ENCODE data around the gene TSPAN1. TPM values are rescaled to one million over a fixed set of nuclear protein-coding genes. Genes with fewer than 3 reads are reported as not detected.
A peak's percentile ranks its signal among the peaks of the same experiment; 100 is the strongest.

TSPAN1 gene
- total RNA-seq, 2 donors from 2014 or later = 1,021 to 1,136 TPM

- Histone ChIP-seq H3K9ac (ENCODE audit: low read depth in 2 of 2, low read length in 2 of 2) (no peak overlapping the region), H3K4me1 (peaks cover 11% of the 10 kb centered on the region), H3K36me3 (peaks cover 5% of the 10 kb centered on the region), H3K9me3 (no peaks in the 10 kb centered on the region), H3K27me3 (no peaks in the 10 kb centered on the region), H3K4me3 (no peak overlapping the region), H3K27ac (no peak overlapping the region)
- intact Hi-C loops (cut with DNase I) = no loop called here
- DNase-seq = no peak
- no peak for TF ChIP-seq CTCF (IDR thresholded peaks at IDR 0.05)
These were observed 19.8 kb downstream of the TSPAN1 start for GRCh38 chr1:46194641-46195193.

GRCh38 chr1:46196609-46197008 lies 21.7 kb downstream of the TSPAN1 start:
- Histone ChIP-seq H3K4me1 (peaks cover 11% of the 10 kb centered on the region), H3K9me3 (no peaks in the 10 kb centered on the region), H3K27me3 (no peaks in the 10 kb centered on the region), H3K36me3 (peaks cover 5% of the 10 kb centered on the region), H3K4me3 (no peak overlapping the region), H3K9ac (ENCODE audit: low read depth in 2 of 2, low read length in 2 of 2) (no peak overlapping the region), H3K27ac (no peak overlapping the region)
- no peak for TF ChIP-seq CTCF (IDR thresholded peaks at IDR 0.05)
- DNase-seq = no peak
- intact Hi-C loops (cut with DNase I) = no loop called here

GRCh38 chr1:46197560-46197963 lies 22.7 kb downstream of the TSPAN1 start:
- Histone ChIP-seq H3K36me3 (peaks cover 2% of the 10 kb centered on the region), H3K4me1 (peaks cover 11% of the 10 kb centered on the region), H3K9me3 (no peaks in the 10 kb centered on the region), H3K9ac (ENCODE audit: low read depth in 2 of 2, low read length in 2 of 2) (peak overlapping the region; percentile 82 to 85), H3K4me3 (peak overlapping the region; percentile 61), H3K27ac (peak overlapping the region; percentile 54), H3K27me3 (no peaks in the 10 kb centered on the region)
- no peak for DNase-seq
- intact Hi-C loops (cut with DNase I) = no loop called here
- no peak for TF ChIP-seq CTCF (IDR thresholded peaks at IDR 0.05)

- intact Hi-C loops (cut with DNase I) = no loop called here
These were observed 23.3 kb downstream of the TSPAN1 start, which contains the start of gene POMGNT1 for GRCh38 chr1:46197964-46198811. Gene POMGNT1 (minus strand): TSS chr1:46198434. CDS start chr1:46197821, 613 bp downstream.

More at GRCh38 chr1:46197964-46198811, 23.3 kb downstream of the TSPAN1 start, which contains the start of gene POMGNT1:
- DNase-seq = peak; percentile 74
- H3K4me3 ChIP-seq = peak within 1 kb of the TSS; percentile 61
- no peaks in the 10 kb centered on the region for H3K9me3 ChIP-seq
- peaks cover 11% of the 10 kb centered on the region for H3K4me1 ChIP-seq
- no peaks in the 10 kb centered on the region for H3K36me3 ChIP-seq
- H3K27me3 ChIP-seq = no peaks in the 10 kb centered on the region
- peak within 1 kb of the TSS; percentile 65 for H3K27ac ChIP-seq
- H3K9ac ChIP-seq (ENCODE audit: low read depth in 2 of 2, low read length in 2 of 2) = peak within 1 kb of the TSS; percentile 85 to 86
- TF ChIP-seq CTCF (IDR thresholded peaks at IDR 0.05) = no peak
